H9 (cell line): ENCODE measurements around the gene BANP. TPM values are rescaled to one million over a fixed set of nuclear protein-coding genes. Genes with fewer than 3 reads are reported as not detected.

ENCODE experiments used
- DNase-seq: peaks from one replicate; pipeline ENCODE4 v3.0.0-alpha.2; 2017
- H2AFZ ChIP-seq: one replicate; pipeline ENCODE4 v1.6.1; 2013; ENCODE audit warnings: mild to moderate bottlenecking, low read length, control low read depth, moderate library complexity
- H2AK5ac ChIP-seq: 2 replicates; pipeline ENCODE4 v1.6.1; 2013; ENCODE audit warnings: low read length, control low read depth, mixed read lengths; ENCODE audit not compliant: insufficient read length
- H2BK120ac ChIP-seq: one replicate; pipeline ENCODE4 v1.6.1; 2013; ENCODE audit warnings: low read depth, mild to moderate bottlenecking, low read length, control low read depth, inconsistent platforms; ENCODE audit not compliant: poor library complexity, severe bottlenecking
- H2BK12ac ChIP-seq: 2 replicates; pipeline ENCODE4 v1.6.1; 2013; ENCODE audit warnings: low read length, control low read depth, mixed read lengths, low read depth; ENCODE audit not compliant: insufficient read length
- H2BK15ac ChIP-seq: 2 replicates; pipeline ENCODE4 v1.6.1; 2013; ENCODE audit warnings: low read depth, low read length, control low read depth
- H2BK20ac ChIP-seq: one replicate; pipeline ENCODE4 v1.6.1; 2013; ENCODE audit warnings: low read depth, mild to moderate bottlenecking, low read length, control low read depth, inconsistent platforms; ENCODE audit not compliant: poor library complexity, severe bottlenecking
- H2BK5ac ChIP-seq: 2 replicates; pipeline ENCODE4 v1.6.1; 2013; ENCODE audit warnings: low read length, control low read depth, mixed read lengths; ENCODE audit not compliant: insufficient read length
- H3K14ac ChIP-seq: 2 replicates; pipeline ENCODE4 v1.6.1; 2013; ENCODE audit warnings: low read length, control low read depth; ENCODE audit not compliant: insufficient read depth
- H3K18ac ChIP-seq: 2 replicates; pipeline ENCODE4 v1.6.1; 2013; ENCODE audit warnings: low read depth, mild to moderate bottlenecking, mixed read lengths, low read length, control low read depth; ENCODE audit not compliant: insufficient read length
- H3K23ac ChIP-seq: 2 replicates; pipeline ENCODE4 v1.6.1; 2013; ENCODE audit warnings: low read length, control low read depth, mixed read lengths, low read depth; ENCODE audit not compliant: insufficient read length
- H3K23me2 ChIP-seq: 2 replicates; pipeline ENCODE4 v1.6.1; 2013; ENCODE audit warnings: low read depth, mild to moderate bottlenecking, mixed read lengths, low read length, control low read depth; ENCODE audit not compliant: insufficient read length, poor library complexity, severe bottlenecking
- H3K27ac ChIP-seq: 2 replicates; pipeline ENCODE4 v1.5.1; 2013; ENCODE audit warnings: low read length, control low read depth, mixed read lengths, low read depth; ENCODE audit not compliant: insufficient read length
- H3K27me3 ChIP-seq: 2 replicates; pipeline ENCODE4 v1.6.1; 2013; ENCODE audit warnings: low read length, control low read depth, inconsistent platforms; ENCODE audit not compliant: insufficient read depth
- H3K4ac ChIP-seq: 2 replicates; pipeline ENCODE4 v1.6.1; 2013; ENCODE audit warnings: low read depth, mild to moderate bottlenecking, control low read depth, inconsistent platforms, low read length, moderate library complexity
- H3K4me1 ChIP-seq: 2 replicates; pipeline ENCODE4 v1.6.1; 2013; ENCODE audit warnings: low read length, control low read depth, inconsistent platforms; ENCODE audit not compliant: insufficient read depth
- H3K4me2 ChIP-seq: 2 replicates; pipeline ENCODE4 v1.6.1; 2013; ENCODE audit warnings: low read length, control low read depth, mixed read lengths; ENCODE audit not compliant: insufficient read length, insufficient read depth
- H3K56ac ChIP-seq: 2 replicates; pipeline ENCODE4 v1.6.1; 2013; ENCODE audit warnings: low read depth, mild to moderate bottlenecking, mixed read lengths, low read length, control low read depth; ENCODE audit not compliant: insufficient read length
- H3K79me1 ChIP-seq: 2 replicates; pipeline ENCODE4 v1.6.1; 2013; ENCODE audit warnings: low read depth, mild to moderate bottlenecking, moderate library complexity, low read length, control low read depth, inconsistent platforms; ENCODE audit not compliant: insufficient read depth, poor library complexity, severe bottlenecking
- H3K79me2 ChIP-seq: 2 replicates; pipeline ENCODE4 v1.6.1; 2013; ENCODE audit warnings: low read length, control low read depth, inconsistent platforms; ENCODE audit not compliant: insufficient read depth
- H3K9ac ChIP-seq: 2 replicates; pipeline ENCODE4 v1.6.1; 2013; ENCODE audit warnings: low read length, control low read depth, mixed read lengths; ENCODE audit not compliant: insufficient read length; ENCODE audit errors: extremely low read depth
- H3K9me3 ChIP-seq: one replicate; pipeline ENCODE4 v1.6.1; 2013; ENCODE audit warnings: low read depth, low read length, inconsistent platforms; ENCODE audit not compliant: control insufficient read depth
- H3T11ph ChIP-seq: one replicate; pipeline ENCODE4 v1.6.1; 2013; ENCODE audit warnings: mild to moderate bottlenecking, low read length, control low read depth, inconsistent platforms
- H4K20me1 ChIP-seq: one replicate; pipeline ENCODE4 v1.6.1; 2013; ENCODE audit not compliant: control insufficient read depth, insufficient read length, insufficient read depth
- H4K5ac ChIP-seq: 2 replicates; pipeline ENCODE4 v1.6.1; 2013; ENCODE audit warnings: low read depth, mild to moderate bottlenecking, mixed read lengths, low read length, control low read depth; ENCODE audit not compliant: insufficient read length
- H4K8ac ChIP-seq: replicated peaks from 2 replicates; pipeline ENCODE4 v1.6.1; 2013; ENCODE audit warnings: low read length, control low read depth, mixed read lengths, low read depth; ENCODE audit not compliant: insufficient read length
- H4K91ac ChIP-seq: 2 replicates; pipeline ENCODE4 v1.6.1; 2013; ENCODE audit warnings: low read depth, mild to moderate bottlenecking, moderate library complexity, mixed read lengths, low read length, control low read depth; ENCODE audit not compliant: insufficient read length
- H3K27ac Mint-ChIP-seq, 3 experiments: 2 replicates in 2 of 3; 3 replicates in 1 of 3; pipeline ENCODE4 v1.8.0; 2020 to 2021; ENCODE audit warnings: mixed read lengths in 3 of 3, mild to moderate bottlenecking in 1 of 3, moderate library complexity in 1 of 3
- H3K27me3 Mint-ChIP-seq: 2 replicates; pipeline ENCODE4 v1.8.0; 2021; ENCODE audit warnings: low read depth, mild to moderate bottlenecking, moderate library complexity, mixed read lengths
- H3K36me3 Mint-ChIP-seq, 3 experiments: 2 replicates in 2 of 3; 3 replicates in 1 of 3; pipeline ENCODE4 v1.8.0; 2020 to 2021; ENCODE audit warnings: low read depth in 3 of 3, mixed read lengths in 3 of 3; ENCODE audit not compliant: insufficient read depth in 1 of 3
- H3K4me1 Mint-ChIP-seq, 2 experiments: 2 replicates each; pipeline ENCODE4 v1.8.0; 2020; ENCODE audit warnings: mixed read lengths in 2 of 2
- H3K4me3 Mint-ChIP-seq, 2 experiments: 2 replicates in 1 of 2; 3 replicates in 1 of 2; pipeline ENCODE4 v1.8.0; 2020 to 2021; ENCODE audit warnings: mild to moderate bottlenecking in 2 of 2, mixed read lengths in 2 of 2, moderate library complexity in 1 of 2
- H3K9me3 Mint-ChIP-seq, 2 experiments: 2 replicates in 1 of 2; 3 replicates in 1 of 2; pipeline ENCODE4 v1.8.0; 2020; ENCODE audit warnings: mild to moderate bottlenecking in 2 of 2, mixed read lengths in 2 of 2, moderate library complexity in 1 of 2
- WGBS: extraction: QIAGEN DNeasy Blood & Tissue Kit; methylation state at CpG from one replicate; pipeline ENCODE4 v1.1.7; 2013; ENCODE audit warnings: missing lambda C conversion rate, low lambda C conversion rate, mixed read lengths; ENCODE audit not compliant: insufficient read length; ENCODE audit errors: extremely low coverage; 5-methylcytosine and 5-hydroxymethylcytosine counted together
- total RNA-seq: library from RNA; stranded (reverse); gene quantifications from 2 replicates; pipeline ENCODE4 v1.2.1, GENCODE V29; 2021
- TF ChIP-seq, protein P1 (sequence below): fragments of 200-600 bp; sonication (generic); conservative IDR thresholded peaks from 3 replicates; pipeline ENCODE4 v1.8.0; 2021; ENCODE audit warnings: antibody characterized with exemption, mild to moderate bottlenecking

BANP gene
- total RNA-seq, 1 experiment from 2014 or later, result 24.9 TPM

DNA sequence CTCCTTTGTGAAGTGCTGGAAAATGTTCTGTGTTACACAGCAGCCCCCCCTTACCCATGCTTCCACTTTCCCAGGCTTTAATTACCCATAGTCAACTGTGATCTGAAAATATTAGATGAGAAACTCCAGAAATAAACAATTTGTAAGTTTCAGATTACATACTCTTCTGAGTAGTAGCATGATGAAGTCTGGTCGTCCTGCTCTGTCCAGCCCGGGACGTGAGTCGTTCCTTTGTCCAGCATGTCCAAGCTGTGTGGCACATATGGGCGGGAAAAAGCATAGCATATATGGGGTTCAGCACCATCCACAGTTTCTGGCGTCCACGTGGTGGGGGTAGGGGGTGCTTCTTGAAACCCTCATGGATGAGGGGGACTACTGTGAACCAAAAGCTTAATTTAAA, 83.5 kb downstream of the BANP start:
- Histone ChIP-seq H3K4me1 (no peaks in the 10 kb centered on the region), H3K79me1 (no peaks in the 10 kb centered on the region), H3K79me2 (no peaks in the 10 kb centered on the region), H4K5ac (no peak overlapping the region), H4K20me1 (no peaks in the 10 kb centered on the region), H3K27ac (no peak overlapping the region), H2BK120ac (no peak overlapping the region), H3K4ac (no peak overlapping the region), H3K9me3 (no peaks in the 10 kb centered on the region), H3K27me3 (no peaks in the 10 kb centered on the region), H3K23ac (no peak overlapping the region), H3T11ph (no peak overlapping the region), H3K18ac (no peak overlapping the region), H3K14ac (no peak overlapping the region), H2BK12ac (no peak overlapping the region), H3K4me2 (no peak overlapping the region), H3K56ac (no peak overlapping the region), H2BK15ac (no peak overlapping the region), H2BK20ac (no peak overlapping the region), H2AK5ac (no peak overlapping the region), H2AFZ (no peak overlapping the region), H3K23me2 (no peaks in the 10 kb centered on the region), H4K91ac (no peak overlapping the region), H2BK5ac (no peak overlapping the region), H4K8ac (no peak overlapping the region), H3K9ac (no peak overlapping the region)
- no peak for DNase-seq
- H3K4me1 Mint-ChIP-seq, result peaks cover 7 to 33% of the 10 kb centered on the region in 2 experiments
- H3K27ac Mint-ChIP-seq, result peak overlapping the region in 1 of 3 experiments; percentile 43; a peak in 1 of 7 replicates
- TF ChIP-seq, protein P1, sequence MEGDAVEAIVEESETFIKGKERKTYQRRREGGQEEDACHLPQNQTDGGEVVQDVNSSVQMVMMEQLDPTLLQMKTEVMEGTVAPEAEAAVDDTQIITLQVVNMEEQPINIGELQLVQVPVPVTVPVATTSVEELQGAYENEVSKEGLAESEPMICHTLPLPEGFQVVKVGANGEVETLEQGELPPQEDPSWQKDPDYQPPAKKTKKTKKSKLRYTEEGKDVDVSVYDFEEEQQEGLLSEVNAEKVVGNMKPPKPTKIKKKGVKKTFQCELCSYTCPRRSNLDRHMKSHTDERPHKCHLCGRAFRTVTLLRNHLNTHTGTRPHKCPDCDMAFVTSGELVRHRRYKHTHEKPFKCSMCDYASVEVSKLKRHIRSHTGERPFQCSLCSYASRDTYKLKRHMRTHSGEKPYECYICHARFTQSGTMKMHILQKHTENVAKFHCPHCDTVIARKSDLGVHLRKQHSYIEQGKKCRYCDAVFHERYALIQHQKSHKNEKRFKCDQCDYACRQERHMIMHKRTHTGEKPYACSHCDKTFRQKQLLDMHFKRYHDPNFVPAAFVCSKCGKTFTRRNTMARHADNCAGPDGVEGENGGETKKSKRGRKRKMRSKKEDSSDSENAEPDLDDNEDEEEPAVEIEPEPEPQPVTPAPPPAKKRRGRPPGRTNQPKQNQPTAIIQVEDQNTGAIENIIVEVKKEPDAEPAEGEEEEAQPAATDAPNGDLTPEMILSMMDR, result no peak
- WGBS, result no CpG with 5 or more reads among the region's 7 CpGs
- H3K36me3 Mint-ChIP-seq, result peaks cover 16 to 45% (median 41%) of the 10 kb centered on the region in 3 experiments; a peak in 6 of 7 replicates
- H3K9me3 Mint-ChIP-seq, result no peaks in the 10 kb centered on the region
- H3K4me3 Mint-ChIP-seq, result no peak overlapping the region
- no peaks in the 10 kb centered on the region for H3K27me3 Mint-ChIP-seq
